Hepatocyte (in vitro differentiated cells): ENCODE data around the gene HHATL. TPM values are rescaled to one million over a fixed set of nuclear protein-coding genes. Genes with fewer than 3 reads are reported as not detected.

Experiments used
- DNase-seq: peaks from one replicate; pipeline ENCODE4 v3.0.0-alpha.2; 2016; ENCODE audit warnings: low spot score
- H2AFZ ChIP-seq: fragments of 200-600 bp; sonication (generic); 2 replicates; pipeline ENCODE4 v1.6.0; 2016; ENCODE audit warnings: antibody characterized with exemption, mild to moderate bottlenecking
- H3K27ac ChIP-seq: fragments of 200-600 bp; sonication (generic); 2 replicates; pipeline ENCODE4 v1.5.1; 2016; ENCODE audit warnings: mild to moderate bottlenecking
- H3K27me3 ChIP-seq: fragments of 200-600 bp; sonication (generic); 2 replicates; pipeline ENCODE4 v1.6.1; 2016
- H3K36me3 ChIP-seq: fragments of 200-600 bp; sonication (generic); replicated peaks from 2 replicates; pipeline ENCODE4 v1.5.1; 2016; ENCODE audit warnings: low read depth; ENCODE audit not compliant: insufficient read depth
- H3K4me1 ChIP-seq: fragments of 200-600 bp; sonication (generic); 2 replicates; pipeline ENCODE4 v1.5.1; 2016; ENCODE audit warnings: mild to moderate bottlenecking, moderate library complexity; ENCODE audit not compliant: insufficient read depth
- H3K4me2 ChIP-seq: fragments of 200-600 bp; sonication (generic); 2 replicates; pipeline ENCODE4 v1.6.0; 2016
- H3K4me3 ChIP-seq: fragments of 200-600 bp; sonication (generic); 2 replicates; pipeline ENCODE4 v1.5.1; 2016; ENCODE audit warnings: mild to moderate bottlenecking
- H3K79me2 ChIP-seq: fragments of 200-600 bp; sonication (generic); 2 replicates; pipeline ENCODE4 v1.6.0; 2017; ENCODE audit warnings: mild to moderate bottlenecking
- H3K9me2 ChIP-seq: fragments of 200-600 bp; sonication (generic); replicated peaks from 2 replicates; pipeline ENCODE4 v1.6.0; 2017; ENCODE audit warnings: mild to moderate bottlenecking; ENCODE audit not compliant: insufficient read depth
- H3K9me3 ChIP-seq: fragments of 200-600 bp; sonication (generic); 2 replicates; pipeline ENCODE4 v1.5.1; 2016; ENCODE audit warnings: low read depth, mild to moderate bottlenecking
- H4K20me1 ChIP-seq: fragments of 200-600 bp; sonication (generic); 2 replicates; pipeline ENCODE4 v1.6.0; 2016; ENCODE audit warnings: mild to moderate bottlenecking; ENCODE audit not compliant: insufficient read depth, poor library complexity, severe bottlenecking
- CTCF ChIP-seq: fragments of 200-600 bp; sonication (generic); IDR thresholded peaks from 2 replicates; pipeline ENCODE4 v1.5.1; 2016; ENCODE audit warnings: antibody characterized with exemption, mild to moderate bottlenecking; ENCODE audit not compliant: poor library complexity
- EZH2 ChIP-seq: fragments of 200-600 bp; sonication (generic); IDR thresholded peaks from 2 replicates; pipeline ENCODE4 v1.6.1; 2016; ENCODE audit warnings: antibody characterized with exemption, mild to moderate bottlenecking, borderline replicate concordance
- EZH2phosphoT487 ChIP-seq: fragments of 200-600 bp; sonication (generic); IDR thresholded peaks from one replicate; pipeline ENCODE4 v1.6.1; 2018; ENCODE audit warnings: antibody characterized with exemption, mild to moderate bottlenecking, low read depth, moderate library complexity; ENCODE audit not compliant: unreplicated experiment, severe bottlenecking
- WGBS: methylation state at CpG from one replicate; pipeline ENCODE4 v1.1.6; 2016; ENCODE audit warnings: low lambda C conversion rate; ENCODE audit errors: missing lambda C conversion rate; 5-methylcytosine and 5-hydroxymethylcytosine counted together
- polyA plus RNA-seq: library from polyadenylated mRNA; unstranded; fragments of >200 nt; fragmentation: Nextera tagmentation; extraction: Ambion mirVana; gene quantifications from 2 replicates; pipeline ENCODE4 v1.2.1, GENCODE V29; 2016
- total RNA-seq: library from RNA; depleted of rRNA; stranded (reverse); fragments of >200 nt; gene quantifications from 2 replicates; pipeline ENCODE4 v1.2.3, GENCODE V29; 2014

HHATL gene
- total and polyA plus RNA-seq, 2 experiments from 2014 or later = not detected

GRCh38 chr3:42686832-42687650 is 15.6 kb downstream of the HHATL start:
- TF ChIP-seq EZH2 = no peak
- TF ChIP-seq CTCF = no peak
- no peak for TF ChIP-seq EZH2phosphoT487
- WGBS = 94% methylated on average over 7 of the region's 7 CpGs
- H4K20me1 ChIP-seq = no peaks in the 10 kb centered on the region
- H3K79me2 ChIP-seq = no peaks in the 10 kb centered on the region
- H3K4me1 ChIP-seq = peaks cover 5% of the 10 kb centered on the region
- H3K4me2 ChIP-seq = no peak overlapping the region
- no peak overlapping the region for H2AFZ ChIP-seq
- DNase-seq = no peak
- no peak overlapping the region for H3K4me3 ChIP-seq
- no peaks in the 10 kb centered on the region for H3K36me3 ChIP-seq
- no peak overlapping the region for H3K27ac ChIP-seq
- no peaks in the 10 kb centered on the region for H3K27me3 ChIP-seq
- no peaks in the 10 kb centered on the region for H3K9me2 ChIP-seq
- no peaks in the 10 kb centered on the region for H3K9me3 ChIP-seq

- Histone ChIP-seq H3K79me2 (no peaks in the 10 kb centered on the region), H3K4me1 (peaks cover 5% of the 10 kb centered on the region), H3K9me2 (no peaks in the 10 kb centered on the region), H3K4me2 (no peak overlapping the region), H3K27me3 (no peaks in the 10 kb centered on the region), H3K27ac (no peak overlapping the region), H2AFZ (no peak overlapping the region), H3K9me3 (no peaks in the 10 kb centered on the region), H3K36me3 (no peaks in the 10 kb centered on the region), H3K4me3 (no peak overlapping the region), H4K20me1 (no peaks in the 10 kb centered on the region)
- DNase-seq = no peak
- WGBS = 99% methylated on average over 79 of the region's 80 CpGs
- no peak for TF ChIP-seq EZH2phosphoT487
These were observed 16.4 kb downstream of the HHATL start for GRCh38 chr3:42685891-42686820.

- H2AFZ ChIP-seq = no peak within 1 kb of the TSS
- WGBS = 95% methylated on average over 33 of the region's 34 CpGs
- no peak for DNase-seq
These were observed 17.2 kb downstream of the HHATL start, which contains the start of gene KLHL40 for GRCh38 chr3:42685363-42685881. Gene KLHL40, plus strand, starts transcription at chr3:42685537. Its CDS starts 82 bp downstream, at chr3:42685619.

More at GRCh38 chr3:42685363-42685881, 17.2 kb downstream of the HHATL start, which contains the start of gene KLHL40:
- no peaks in the 10 kb centered on the region for H3K27me3 ChIP-seq
- peak within 1 kb of the TSS; percentile 72 for H3K27ac ChIP-seq
- H3K36me3 ChIP-seq = no peaks in the 10 kb centered on the region
- H3K9me3 ChIP-seq = no peaks in the 10 kb centered on the region
- H3K79me2 ChIP-seq = no peaks in the 10 kb centered on the region
- H3K9me2 ChIP-seq = no peaks in the 10 kb centered on the region
- no peaks in the 10 kb centered on the region for H4K20me1 ChIP-seq
- no peak for TF ChIP-seq EZH2phosphoT487
- TF ChIP-seq EZH2 = no peak
- TF ChIP-seq CTCF = no peak
- no peak within 1 kb of the TSS for H3K4me3 ChIP-seq
- H3K4me1 ChIP-seq = peaks cover 5% of the 10 kb centered on the region
- peak within 1 kb of the TSS; percentile 26 for H3K4me2 ChIP-seq
